Breast epithelium (tissue), 3 donors: Measurements from ENCODE around the gene FAM217A. TPM values are rescaled to one million over a fixed set of nuclear protein-coding genes. Genes with fewer than 3 reads are reported as not detected.

ENCODE experiments used
- total RNA-seq, 3 donors: library from RNA; depleted of rRNA; stranded (reverse); fragments of >200 nt; gene quantifications; one replicate each; pipeline ENCODE4 v1.1.0, GENCODE V29; 2016

The FAM217A gene
- total RNA-seq, 3 donors from 2014 or later: not detected

Other genes starting within 250 kb of the FAM217A start
- 10 to 100 TPM in 1 of 3 donors, 1 to 10 TPM in 2; 8.8 to 17.0 (median 9.3) TPM for gene FAM50B, start 229.8 kb downstream of the FAM217A start, total RNA-seq
- 10 to 100 TPM; 60.6 to 66.9 (median 62.3) TPM for gene ECI2, start 56.4 kb upstream of the FAM217A start, total RNA-seq